Coronary artery (tissue), 2 donors: Measurements from ENCODE around the gene CACNB3.
A peak's percentile ranks its signal among the peaks of the same experiment; 100 is the strongest.

ENCODE experiments used
- DNase-seq: peaks from one replicate; pipeline ENCODE4 v3.0.0-alpha.2; 2017; ENCODE audit warnings: low spot score
- H3K27ac ChIP-seq, 2 donors: fragments of 200-600 bp; sonication (generic); one replicate each; pipeline ENCODE4 v1.5.1; 2016 to 2019
- H3K4me3 ChIP-seq: fragments of 200-600 bp; sonication (generic); 2 replicates; pipeline ENCODE4 v1.5.1; 2016; ENCODE audit warnings: mild to moderate bottlenecking, moderate library complexity
- TF ChIP-seq, protein P1 (sequence below): fragments of 200-600 bp; sonication (generic); IDR thresholded peaks from one replicate; pipeline ENCODE4 v1.5.1; 2019; ENCODE audit warnings: antibody characterized with exemption

CACNB3 gene

DNA sequence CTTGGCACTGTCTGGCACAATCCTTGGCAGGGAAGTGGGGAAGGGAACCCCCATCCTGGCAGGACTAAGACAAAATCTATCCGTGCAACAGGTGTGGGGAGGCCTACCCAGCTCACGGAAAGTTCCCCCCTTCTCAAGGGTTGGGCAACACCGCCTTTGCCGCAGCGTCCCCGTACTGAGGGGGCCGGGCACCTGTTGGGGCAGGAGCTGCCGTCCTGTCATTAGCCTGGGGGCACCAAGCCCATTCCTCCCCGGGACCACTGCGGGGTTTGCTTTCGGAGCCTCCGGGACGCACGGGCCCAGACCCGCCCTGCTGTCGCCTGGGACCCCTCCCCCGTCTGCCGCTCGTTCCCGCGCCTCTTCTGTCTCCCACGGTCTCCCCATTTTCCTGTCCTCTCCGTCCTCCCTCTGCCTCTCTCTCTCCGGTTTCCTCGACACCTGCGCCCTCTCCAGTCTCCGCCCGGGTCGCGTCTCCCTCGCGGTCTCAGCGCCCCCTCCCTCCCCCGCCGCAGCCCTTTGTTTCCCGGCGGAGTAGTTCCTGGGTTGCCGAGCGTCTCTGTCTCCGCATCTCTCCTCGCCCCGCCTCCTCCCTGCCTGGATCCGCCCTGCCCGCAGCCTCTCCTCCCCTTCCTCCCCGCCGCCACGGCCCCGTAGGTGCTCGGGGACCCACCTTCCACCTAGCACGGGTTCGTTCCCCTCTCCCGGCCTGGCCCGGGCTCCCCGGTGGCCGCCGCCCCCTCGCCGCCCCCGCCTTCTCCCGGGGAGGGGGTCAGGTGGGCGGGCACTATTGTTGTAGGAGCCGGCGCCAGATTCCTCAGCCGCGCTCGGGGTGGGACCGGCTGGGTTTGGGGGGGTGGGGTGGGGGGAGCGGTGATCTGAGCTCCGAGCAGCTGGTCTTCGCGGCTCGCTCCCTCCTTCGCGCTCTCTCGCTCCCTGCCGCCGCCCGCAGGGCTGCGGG, at the start of gene CACNB3:
CACNB3 (plus strand) TSS at position 624 of the 958 bp plus-strand sequence. CDS start 434 bp downstream, outside the sequence.
- peak within 1 kb of the TSS; percentile 32 to 57 for H3K27ac ChIP-seq

DNA sequence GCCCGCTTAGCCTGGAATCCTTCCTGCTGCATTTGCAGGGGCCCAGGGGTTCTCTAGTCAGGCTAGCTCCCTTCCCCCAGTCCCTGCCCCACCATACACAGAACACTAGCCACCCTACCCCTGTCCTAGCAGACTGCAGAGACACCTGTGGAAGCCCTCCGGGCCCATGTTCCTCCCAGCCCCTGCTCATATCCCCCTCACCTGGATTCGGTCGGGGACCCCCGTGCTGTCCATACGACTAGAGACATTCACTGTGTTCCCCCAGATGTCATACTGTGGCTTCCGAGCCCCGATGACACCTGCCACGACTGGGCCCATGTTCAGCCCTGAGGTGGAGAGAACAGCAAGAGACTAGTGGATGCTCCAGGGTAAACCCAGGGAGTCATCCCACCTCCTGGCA, 49.6 kb upstream of the CACNB3 start:
- Histone ChIP-seq H3K4me3 (no peak overlapping the region), H3K27ac (peak overlapping the region in 1 of 2 donors; percentile 64)
- DNase-seq = no peak
- TF ChIP-seq, protein P1, sequence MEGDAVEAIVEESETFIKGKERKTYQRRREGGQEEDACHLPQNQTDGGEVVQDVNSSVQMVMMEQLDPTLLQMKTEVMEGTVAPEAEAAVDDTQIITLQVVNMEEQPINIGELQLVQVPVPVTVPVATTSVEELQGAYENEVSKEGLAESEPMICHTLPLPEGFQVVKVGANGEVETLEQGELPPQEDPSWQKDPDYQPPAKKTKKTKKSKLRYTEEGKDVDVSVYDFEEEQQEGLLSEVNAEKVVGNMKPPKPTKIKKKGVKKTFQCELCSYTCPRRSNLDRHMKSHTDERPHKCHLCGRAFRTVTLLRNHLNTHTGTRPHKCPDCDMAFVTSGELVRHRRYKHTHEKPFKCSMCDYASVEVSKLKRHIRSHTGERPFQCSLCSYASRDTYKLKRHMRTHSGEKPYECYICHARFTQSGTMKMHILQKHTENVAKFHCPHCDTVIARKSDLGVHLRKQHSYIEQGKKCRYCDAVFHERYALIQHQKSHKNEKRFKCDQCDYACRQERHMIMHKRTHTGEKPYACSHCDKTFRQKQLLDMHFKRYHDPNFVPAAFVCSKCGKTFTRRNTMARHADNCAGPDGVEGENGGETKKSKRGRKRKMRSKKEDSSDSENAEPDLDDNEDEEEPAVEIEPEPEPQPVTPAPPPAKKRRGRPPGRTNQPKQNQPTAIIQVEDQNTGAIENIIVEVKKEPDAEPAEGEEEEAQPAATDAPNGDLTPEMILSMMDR = no peak

More for the DNA sequence above, at the start of gene CACNB3:
- TF ChIP-seq, protein P1 = no peak
- peak; percentile 84 for DNase-seq
- H3K4me3 ChIP-seq = peak within 1 kb of the TSS; percentile 83

DNA sequence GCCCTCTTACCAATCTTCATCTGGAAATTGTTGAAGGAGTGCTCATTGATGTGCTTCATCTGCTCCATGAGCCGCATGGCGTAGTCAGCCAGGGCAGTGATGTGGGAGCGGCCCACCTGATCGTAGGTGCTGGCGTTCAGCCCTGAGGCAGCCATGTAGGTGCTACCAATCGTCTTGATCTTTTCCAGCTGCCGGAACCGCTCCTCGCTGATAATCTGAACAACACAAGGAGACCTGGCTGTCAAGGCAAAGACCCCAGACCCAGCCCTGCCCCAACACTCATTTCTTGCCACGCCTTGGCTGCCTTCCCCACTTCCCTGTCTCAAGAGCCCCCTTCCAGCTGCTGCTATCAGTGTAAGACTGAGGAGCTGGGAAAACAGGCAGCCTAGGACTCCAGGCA, 47.5 kb upstream of the CACNB3 start:
- TF ChIP-seq, protein P1 = no peak
- H3K27ac ChIP-seq = no peak overlapping the region

DNA sequence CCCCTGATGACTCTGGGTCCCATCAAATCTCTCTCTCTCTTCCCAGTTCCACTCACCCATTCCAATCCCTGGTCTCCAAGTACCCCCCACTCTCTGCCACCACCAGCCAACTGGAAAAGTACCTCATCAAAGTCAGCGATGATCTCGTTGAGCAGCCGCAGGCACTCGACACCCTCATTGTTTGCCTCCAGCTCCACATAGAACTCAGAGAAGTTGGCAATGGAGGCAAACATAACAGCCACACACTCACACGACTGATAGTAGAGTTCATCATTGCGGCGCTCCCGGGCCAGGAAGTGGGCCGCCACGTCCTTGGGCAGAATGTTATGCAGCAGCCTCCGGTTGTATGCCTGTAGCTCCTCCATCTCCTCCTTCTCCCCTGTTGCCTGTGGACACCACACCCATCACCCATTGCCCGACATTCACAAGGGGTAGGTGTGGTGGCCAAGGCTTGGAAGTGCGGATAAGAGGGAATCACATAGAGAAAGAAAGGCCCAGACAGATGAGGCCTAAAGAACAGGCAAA, 46.6 kb upstream of the CACNB3 start:
- TF ChIP-seq, protein P1 = no peak
- no peak for DNase-seq
- Histone ChIP-seq H3K27ac (no peak overlapping the region), H3K4me3 (no peak overlapping the region)

More for the DNA sequence above, 47.5 kb upstream of the CACNB3 start:
- H3K4me3 ChIP-seq = no peak overlapping the region
- DNase-seq = no peak

DNA sequence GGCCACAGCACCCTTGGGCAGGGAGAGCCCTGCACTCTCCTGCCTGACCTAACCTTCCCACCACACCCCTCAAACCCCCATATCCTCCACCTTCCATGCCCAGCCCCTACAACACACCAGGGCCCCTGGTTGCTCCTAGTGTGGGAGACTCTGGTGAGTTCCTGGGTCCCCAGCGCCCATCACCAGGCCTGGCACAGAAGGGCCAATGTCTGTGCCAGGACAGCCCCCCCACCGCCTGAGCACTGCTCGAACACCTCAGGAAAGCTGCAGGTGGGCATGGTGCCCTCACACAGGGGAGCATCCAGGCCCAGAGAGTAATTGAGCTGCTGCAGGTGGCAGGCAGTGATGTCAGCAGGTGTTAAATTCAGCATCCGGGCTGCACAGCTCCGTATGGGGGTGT, 44.6 kb upstream of the CACNB3 start:
- H3K4me3 ChIP-seq = no peak overlapping the region
- TF ChIP-seq, protein P1 = no peak
- no peak for DNase-seq
- peak overlapping the region in 1 of 2 donors; percentile 5 for H3K27ac ChIP-seq

DNA sequence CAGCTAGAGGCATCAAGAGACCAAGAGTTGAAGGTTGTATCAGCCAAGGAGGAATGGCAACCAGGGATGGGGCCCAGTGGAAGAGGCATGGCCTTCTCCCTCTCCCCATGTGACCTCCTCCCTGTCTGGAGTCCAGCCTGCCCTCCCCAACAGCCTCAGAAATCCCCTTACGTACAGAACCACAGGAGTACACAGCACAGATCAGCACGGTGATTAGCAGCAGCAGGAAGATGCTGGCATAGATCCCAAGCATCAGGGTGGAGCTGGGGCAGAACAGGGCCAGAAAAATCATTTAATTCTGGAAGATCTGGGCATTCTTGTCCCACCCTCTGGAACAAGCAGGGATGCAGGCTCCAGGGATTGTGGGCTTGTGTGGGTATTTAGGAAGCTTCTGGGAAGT, 43.8 kb upstream of the CACNB3 start:
- Histone ChIP-seq H3K4me3 (no peak overlapping the region), H3K27ac (peak overlapping the region in 1 of 2 donors; percentile 5)
- no peak for DNase-seq
- TF ChIP-seq, protein P1 = no peak

DNA sequence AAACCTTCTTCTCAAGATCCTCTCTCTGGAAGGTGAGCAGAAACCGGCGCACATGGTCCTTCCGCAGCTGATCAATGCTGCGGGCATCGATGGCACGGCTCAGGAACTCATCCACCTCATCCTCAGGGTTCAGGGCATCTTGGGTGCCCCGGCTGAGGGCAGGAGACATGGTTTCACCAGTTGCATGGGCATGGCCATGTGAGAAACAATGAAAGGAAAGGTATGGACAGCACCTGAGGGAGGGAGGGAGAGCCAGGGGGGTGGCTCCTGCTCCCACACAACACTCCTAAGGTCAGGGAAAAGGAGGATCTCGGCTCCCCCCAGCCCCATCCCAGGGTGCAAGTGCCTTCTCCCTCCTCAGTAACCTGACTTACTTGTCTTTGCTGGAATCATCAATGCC, 43.0 kb upstream of the CACNB3 start:
- TF ChIP-seq, protein P1 = no peak
- Histone ChIP-seq H3K27ac (no peak overlapping the region), H3K4me3 (no peak overlapping the region)
- no peak for DNase-seq
